Measurements from ENCODE around the gene PLGRKT.
"Not testable (repeated sequence)": the region's sequence is repeated elsewhere in the genome, so short reads cannot be mapped to it uniquely, and the experiment has no call there.

Gene PLGRKT

GRCh38 chr9:5418481-5418880 is 19.2 kb downstream of the PLGRKT start:
- no peaks in the 10 kb centered on the region for H3K9me3 ChIP-seq (ENCODE audit: control insufficient read depth, low read length)
- WGBS, 2 experiments = 94 to 95% methylated on average over 20 of the region's 20 CpGs
- no peak overlapping the region for H3K4me3 ChIP-seq (ENCODE audit: insufficient read depth, low read depth, low read length)
- no peak overlapping the region for H3K27ac ChIP-seq (ENCODE audit: insufficient read depth, low read depth, low read length, poor library complexity, severe bottlenecking)
- H3K4me1 ChIP-seq (ENCODE audit: control insufficient read depth, insufficient read depth, low read length) = no peaks in the 10 kb centered on the region
- H3K27me3 ChIP-seq (ENCODE audit: control insufficient read depth, insufficient read depth, low read length, poor library complexity, severe bottlenecking) = no peaks in the 10 kb centered on the region
- no peaks in the 10 kb centered on the region for H3K36me3 ChIP-seq (ENCODE audit: control insufficient read depth, insufficient read depth, low read length)

- no peak overlapping the region for H3K4me3 ChIP-seq (ENCODE audit: insufficient read depth, low read depth, low read length)
- 58 to 69% methylated on average over 2 to 3 of the region's 3 CpGs for WGBS, 2 experiments
- H3K36me3 ChIP-seq (ENCODE audit: control insufficient read depth, insufficient read depth, low read length) = no peaks in the 10 kb centered on the region
- no peaks in the 10 kb centered on the region for H3K9me3 ChIP-seq (ENCODE audit: control insufficient read depth, low read length)
- H3K27ac ChIP-seq (ENCODE audit: insufficient read depth, low read depth, low read length, poor library complexity, severe bottlenecking) = no peak overlapping the region
- H3K27me3 ChIP-seq (ENCODE audit: control insufficient read depth, insufficient read depth, low read length, poor library complexity, severe bottlenecking) = no peaks in the 10 kb centered on the region
- no peaks in the 10 kb centered on the region for H3K4me1 ChIP-seq (ENCODE audit: control insufficient read depth, insufficient read depth, low read length)
Measured at GRCh38 chr9:5416953-5417352, 20.8 kb downstream of the PLGRKT start.

GRCh38 chr9:5408596-5408995 is 29.1 kb downstream of the PLGRKT start:
- Histone ChIP-seq H3K36me3 (ENCODE audit: control insufficient read depth, insufficient read depth, low read length) (peaks cover 3% of the 10 kb centered on the region), H3K27me3 (ENCODE audit: control insufficient read depth, insufficient read depth, low read length, poor library complexity, severe bottlenecking) (no peaks in the 10 kb centered on the region), H3K4me1 (ENCODE audit: control insufficient read depth, insufficient read depth, low read length) (no peaks in the 10 kb centered on the region), H3K4me3 (ENCODE audit: insufficient read depth, low read depth, low read length) (no peak overlapping the region), H3K9me3 (ENCODE audit: control insufficient read depth, low read length) (peaks cover 4% of the 10 kb centered on the region), H3K27ac (ENCODE audit: insufficient read depth, low read depth, low read length, poor library complexity, severe bottlenecking) (no peak overlapping the region)
- 96 to 98% methylated on average over 1 of the region's 1 CpG for WGBS, 2 experiments

- no peak overlapping the region for H3K4me3 ChIP-seq (ENCODE audit: insufficient read depth, low read depth, low read length)
- H3K27ac ChIP-seq (ENCODE audit: insufficient read depth, low read depth, low read length, poor library complexity, severe bottlenecking) = no peak overlapping the region
Measured at GRCh38 chr9:5402217-5402616, 35.5 kb downstream of the PLGRKT start.

GRCh38 chr9:5397547-5397946 is 40.2 kb downstream of the PLGRKT start:
- not testable (repeated sequence) for H3K27me3 ChIP-seq (ENCODE audit: control insufficient read depth, insufficient read depth, low read length, poor library complexity, severe bottlenecking); H3K4me3 ChIP-seq (ENCODE audit: insufficient read depth, low read depth, low read length); H3K4me1 ChIP-seq (ENCODE audit: control insufficient read depth, insufficient read depth, low read length); H3K9me3 ChIP-seq (ENCODE audit: control insufficient read depth, low read length); H3K36me3 ChIP-seq (ENCODE audit: control insufficient read depth, insufficient read depth, low read length); H3K27ac ChIP-seq (ENCODE audit: insufficient read depth, low read depth, low read length, poor library complexity, severe bottlenecking)
- 89 to 97% methylated on average over 3 of the region's 3 CpGs for WGBS, 2 experiments

More at GRCh38 chr9:5402217-5402616, 35.5 kb downstream of the PLGRKT start:
- Histone ChIP-seq H3K4me1 (ENCODE audit: control insufficient read depth, insufficient read depth, low read length) (no peaks in the 10 kb centered on the region), H3K27me3 (ENCODE audit: control insufficient read depth, insufficient read depth, low read length, poor library complexity, severe bottlenecking) (no peaks in the 10 kb centered on the region), H3K36me3 (ENCODE audit: control insufficient read depth, insufficient read depth, low read length) (no peaks in the 10 kb centered on the region), H3K9me3 (ENCODE audit: control insufficient read depth, low read length) (no peaks in the 10 kb centered on the region)

GRCh38 chr9:5395428-5395827 is 42.3 kb downstream of the PLGRKT start:
- Histone ChIP-seq H3K9me3 (ENCODE audit: control insufficient read depth, low read length) (no peaks in the 10 kb centered on the region), H3K27me3 (ENCODE audit: control insufficient read depth, insufficient read depth, low read length, poor library complexity, severe bottlenecking) (no peaks in the 10 kb centered on the region), H3K27ac (ENCODE audit: insufficient read depth, low read depth, low read length, poor library complexity, severe bottlenecking) (no peak overlapping the region), H3K36me3 (ENCODE audit: control insufficient read depth, insufficient read depth, low read length) (no peaks in the 10 kb centered on the region), H3K4me1 (ENCODE audit: control insufficient read depth, insufficient read depth, low read length) (no peaks in the 10 kb centered on the region), H3K4me3 (ENCODE audit: insufficient read depth, low read depth, low read length) (no peak overlapping the region)

GRCh38 chr9:5393976-5394375 is 43.7 kb downstream of the PLGRKT start:
- not testable (repeated sequence) for H3K27ac ChIP-seq (ENCODE audit: insufficient read depth, low read depth, low read length, poor library complexity, severe bottlenecking); H3K4me3 ChIP-seq (ENCODE audit: insufficient read depth, low read depth, low read length); H3K27me3 ChIP-seq (ENCODE audit: control insufficient read depth, insufficient read depth, low read length, poor library complexity, severe bottlenecking); H3K36me3 ChIP-seq (ENCODE audit: control insufficient read depth, insufficient read depth, low read length); H3K9me3 ChIP-seq (ENCODE audit: control insufficient read depth, low read length); H3K4me1 ChIP-seq (ENCODE audit: control insufficient read depth, insufficient read depth, low read length)
- 95 to 96% methylated on average over 2 of the region's 2 CpGs for WGBS, 2 experiments

GRCh38 chr9:5393497-5393896 is 44.2 kb downstream of the PLGRKT start:
- Histone ChIP-seq H3K36me3 (ENCODE audit: control insufficient read depth, insufficient read depth, low read length) (no peaks in the 10 kb centered on the region), H3K27me3 (ENCODE audit: control insufficient read depth, insufficient read depth, low read length, poor library complexity, severe bottlenecking) (no peaks in the 10 kb centered on the region), H3K4me1 (ENCODE audit: control insufficient read depth, insufficient read depth, low read length) (no peaks in the 10 kb centered on the region), H3K27ac (ENCODE audit: insufficient read depth, low read depth, low read length, poor library complexity, severe bottlenecking) (no peak overlapping the region), H3K9me3 (ENCODE audit: control insufficient read depth, low read length) (no peaks in the 10 kb centered on the region), H3K4me3 (ENCODE audit: insufficient read depth, low read depth, low read length) (no peak overlapping the region)
- 100% methylated on average over 1 of the region's 2 CpGs; no CpG with 5 or more reads in 1 of the 2 experiments for WGBS, 2 experiments

GRCh38 chr9:5392285-5392684 is 45.4 kb downstream of the PLGRKT start:
- H3K36me3 ChIP-seq (ENCODE audit: control insufficient read depth, insufficient read depth, low read length) = no peaks in the 10 kb centered on the region
- 93 to 100% methylated on average over 1 of the region's 1 CpG for WGBS, 2 experiments
- peaks cover 4% of the 10 kb centered on the region for H3K4me1 ChIP-seq (ENCODE audit: control insufficient read depth, insufficient read depth, low read length)
- H3K27me3 ChIP-seq (ENCODE audit: control insufficient read depth, insufficient read depth, low read length, poor library complexity, severe bottlenecking) = no peaks in the 10 kb centered on the region
- no peaks in the 10 kb centered on the region for H3K9me3 ChIP-seq (ENCODE audit: control insufficient read depth, low read length)
- no peak overlapping the region for H3K27ac ChIP-seq (ENCODE audit: insufficient read depth, low read depth, low read length, poor library complexity, severe bottlenecking)
- H3K4me3 ChIP-seq (ENCODE audit: insufficient read depth, low read depth, low read length) = no peak overlapping the region

GRCh38 chr9:5389109-5389732 is 48.5 kb downstream of the PLGRKT start:
- no peaks in the 10 kb centered on the region for H3K36me3 ChIP-seq (ENCODE audit: control insufficient read depth, insufficient read depth, low read length)
- H3K4me1 ChIP-seq (ENCODE audit: control insufficient read depth, insufficient read depth, low read length) = peaks cover 4% of the 10 kb centered on the region
- H3K27ac ChIP-seq (ENCODE audit: insufficient read depth, low read depth, low read length, poor library complexity, severe bottlenecking) = no peak overlapping the region
- 87 to 93% methylated on average over 3 of the region's 3 CpGs for WGBS, 2 experiments
- no peaks in the 10 kb centered on the region for H3K9me3 ChIP-seq (ENCODE audit: control insufficient read depth, low read length)
- no peak overlapping the region for H3K4me3 ChIP-seq (ENCODE audit: insufficient read depth, low read depth, low read length)
- no peaks in the 10 kb centered on the region for H3K27me3 ChIP-seq (ENCODE audit: control insufficient read depth, insufficient read depth, low read length, poor library complexity, severe bottlenecking)

All from ectodermal cell (in vitro differentiated cells).